Parathyroid adenoma (tissue), 2 donors: ENCODE measurements around the gene NHERF1.
A peak's percentile ranks its signal among the peaks of the same experiment; 100 is the strongest.

Source experiments
- H2AFZ ChIP-seq: fragments of 300-600 bp; sonication (generic); one replicate; pipeline ENCODE4 v1.7.0; 2017; ENCODE audit warnings: antibody characterized with exemption, mild to moderate bottlenecking
- H3K27ac ChIP-seq: fragments of 300-600 bp; sonication (generic); one replicate; pipeline ENCODE4 v1.7.0; 2017
- H3K27me3 ChIP-seq: fragments of 300-600 bp; sonication (generic); one replicate; pipeline ENCODE4 v1.7.0; 2017; ENCODE audit warnings: low read length; ENCODE audit not compliant: control insufficient read depth, insufficient read depth
- H3K36me3 ChIP-seq: fragments of 300-600 bp; sonication (generic); one replicate; pipeline ENCODE4 v1.7.0; 2017; ENCODE audit warnings: low read length; ENCODE audit not compliant: control insufficient read depth, insufficient read depth
- H3K4me1 ChIP-seq: fragments of 300-600 bp; sonication (generic); one replicate; pipeline ENCODE4 v1.7.0; 2017; ENCODE audit warnings: control low read depth
- H3K4me2 ChIP-seq: fragments of 300-600 bp; sonication (generic); one replicate; pipeline ENCODE4 v1.7.0; 2017; ENCODE audit warnings: low read length
- H3K4me3 ChIP-seq: fragments of 300-600 bp; sonication (generic); one replicate; pipeline ENCODE4 v1.7.0; 2017; ENCODE audit warnings: low read depth, low read length
- H3K79me2 ChIP-seq: fragments of 300-600 bp; sonication (generic); one replicate; pipeline ENCODE4 v1.7.0; 2017; ENCODE audit warnings: control low read depth
- H3K9ac ChIP-seq: fragments of 300-600 bp; sonication (generic); one replicate; pipeline ENCODE4 v1.7.0; 2017; ENCODE audit warnings: mild to moderate bottlenecking
- H3K9me3 ChIP-seq: fragments of 300-600 bp; sonication (generic); one replicate; pipeline ENCODE4 v1.7.0; 2017; ENCODE audit warnings: low read length; ENCODE audit not compliant: control insufficient read depth
- TF ChIP-seq, protein P1 (sequence below): fragments of 300-600 bp; sonication (generic); IDR thresholded peaks from one replicate; pipeline ENCODE4 v1.7.0; 2017; ENCODE audit warnings: antibody characterized with exemption, mild to moderate bottlenecking
- donor health status: primary hyperparathyroidism.

The NHERF1 gene

DNA sequence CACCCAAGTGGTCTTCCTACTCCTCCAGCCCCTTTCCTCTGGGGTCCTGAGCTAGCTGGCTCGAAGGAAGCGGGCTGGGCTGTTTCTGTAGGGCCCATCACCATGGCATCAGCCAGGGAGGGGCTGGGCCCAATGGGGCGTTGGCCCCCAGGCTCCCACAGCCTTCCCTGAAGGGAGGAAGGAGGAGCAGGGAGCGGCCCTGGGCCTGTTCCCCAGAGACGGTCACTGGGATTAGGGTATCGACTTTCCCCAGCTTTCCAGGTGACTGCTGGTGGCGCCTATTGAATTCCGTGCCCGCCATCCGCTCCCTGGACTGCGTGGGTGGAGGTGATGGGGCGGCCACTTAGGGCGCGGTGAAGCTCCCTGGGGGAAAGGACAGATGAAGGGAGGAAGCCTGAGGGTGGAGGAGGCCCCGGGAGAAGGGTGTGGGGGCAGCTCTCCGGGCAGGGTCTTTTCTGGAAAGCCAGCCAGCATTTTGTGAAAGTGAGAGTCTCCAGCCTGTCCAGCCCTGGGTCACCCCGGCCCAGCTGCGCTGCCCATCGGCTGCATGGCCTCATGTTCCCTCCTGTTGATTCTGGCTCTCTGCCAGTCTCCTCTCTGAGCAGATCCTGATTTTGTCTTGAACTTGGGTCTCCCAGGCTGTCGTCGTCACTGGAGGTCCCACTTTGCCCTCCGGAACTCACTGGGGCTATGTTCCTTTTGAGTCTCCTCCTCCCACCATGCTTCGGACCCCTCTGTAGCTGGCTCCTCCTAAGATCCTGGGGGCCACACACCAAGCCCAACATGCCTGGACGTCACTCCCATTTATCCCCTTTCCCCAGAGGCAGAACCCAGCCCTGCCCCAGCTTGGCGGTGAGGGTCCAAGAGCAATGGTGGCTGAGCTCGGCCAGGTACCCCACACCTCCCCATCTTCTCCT, 9.8 kb downstream of the NHERF1 start:
- Histone ChIP-seq H3K4me3 (peak overlapping the region; percentile 11), H3K4me1 (peaks cover 74% of the 10 kb centered on the region), H2AFZ (peak overlapping the region; percentile 7), H3K9ac (no peak overlapping the region), H3K4me2 (peak overlapping the region; percentile 36), H3K79me2 (peaks cover 79% of the 10 kb centered on the region), H3K27me3 (no peaks in the 10 kb centered on the region), H3K36me3 (no peaks in the 10 kb centered on the region), H3K9me3 (no peaks in the 10 kb centered on the region), H3K27ac (peak overlapping the region; percentile 94)
- TF ChIP-seq, protein P1, sequence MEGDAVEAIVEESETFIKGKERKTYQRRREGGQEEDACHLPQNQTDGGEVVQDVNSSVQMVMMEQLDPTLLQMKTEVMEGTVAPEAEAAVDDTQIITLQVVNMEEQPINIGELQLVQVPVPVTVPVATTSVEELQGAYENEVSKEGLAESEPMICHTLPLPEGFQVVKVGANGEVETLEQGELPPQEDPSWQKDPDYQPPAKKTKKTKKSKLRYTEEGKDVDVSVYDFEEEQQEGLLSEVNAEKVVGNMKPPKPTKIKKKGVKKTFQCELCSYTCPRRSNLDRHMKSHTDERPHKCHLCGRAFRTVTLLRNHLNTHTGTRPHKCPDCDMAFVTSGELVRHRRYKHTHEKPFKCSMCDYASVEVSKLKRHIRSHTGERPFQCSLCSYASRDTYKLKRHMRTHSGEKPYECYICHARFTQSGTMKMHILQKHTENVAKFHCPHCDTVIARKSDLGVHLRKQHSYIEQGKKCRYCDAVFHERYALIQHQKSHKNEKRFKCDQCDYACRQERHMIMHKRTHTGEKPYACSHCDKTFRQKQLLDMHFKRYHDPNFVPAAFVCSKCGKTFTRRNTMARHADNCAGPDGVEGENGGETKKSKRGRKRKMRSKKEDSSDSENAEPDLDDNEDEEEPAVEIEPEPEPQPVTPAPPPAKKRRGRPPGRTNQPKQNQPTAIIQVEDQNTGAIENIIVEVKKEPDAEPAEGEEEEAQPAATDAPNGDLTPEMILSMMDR: no peak

DNA sequence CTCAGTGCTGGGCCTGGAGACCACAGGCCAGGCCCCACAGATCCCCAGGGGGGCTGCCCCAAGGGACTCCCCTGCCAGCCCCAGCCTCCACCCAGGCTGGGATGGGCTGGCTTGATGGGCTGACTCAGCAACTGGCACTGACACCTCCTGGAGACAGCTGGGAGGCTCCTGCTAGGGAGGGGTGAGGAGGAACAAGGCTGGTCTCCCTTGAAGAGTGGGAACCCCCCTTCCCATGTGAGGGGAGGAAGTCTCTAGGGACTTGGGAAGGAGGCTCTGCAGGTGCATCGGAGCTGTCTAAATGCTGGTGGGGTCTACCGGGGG, 10.4 kb downstream of the NHERF1 start:
- Histone ChIP-seq H3K9me3 (no peaks in the 10 kb centered on the region), H3K36me3 (no peaks in the 10 kb centered on the region)
- TF ChIP-seq, protein P1: no peak

DNA sequence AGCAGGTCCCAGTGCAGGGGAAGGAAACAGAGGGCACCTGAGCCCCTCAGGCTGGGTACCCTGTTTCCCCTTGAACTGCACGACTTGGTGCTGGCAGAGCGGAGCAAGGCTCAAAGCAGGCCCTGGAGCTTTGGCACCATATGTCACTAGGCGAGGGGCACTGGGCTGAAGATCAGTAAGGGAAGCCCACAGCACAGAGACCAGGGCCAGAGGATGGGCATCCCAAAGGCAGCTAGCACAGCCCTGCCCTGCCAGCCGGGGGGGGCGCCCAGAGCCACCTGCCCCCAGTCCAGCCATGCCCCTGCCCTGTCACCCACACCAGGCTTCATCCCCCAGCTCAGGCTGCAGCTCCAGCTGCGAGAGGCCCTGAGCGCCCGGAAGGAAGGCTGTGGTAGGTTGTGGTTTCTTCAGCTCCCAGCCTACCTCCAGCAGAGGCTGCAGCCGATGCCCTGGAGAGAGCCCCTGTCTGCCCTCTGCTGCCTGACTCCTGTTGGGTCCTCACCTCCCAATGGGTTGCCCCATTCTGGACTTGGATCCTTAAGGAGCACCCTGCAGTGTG, 10.9 kb downstream of the NHERF1 start:
- H3K9ac ChIP-seq: no peak overlapping the region
- no peaks in the 10 kb centered on the region for H3K36me3 ChIP-seq
- no peak overlapping the region for H2AFZ ChIP-seq
- peak overlapping the region; percentile 36 for H3K4me2 ChIP-seq
- peaks cover 78% of the 10 kb centered on the region for H3K79me2 ChIP-seq
- TF ChIP-seq, protein P1: no peak
- peak overlapping the region; percentile 11 for H3K4me3 ChIP-seq
- no peaks in the 10 kb centered on the region for H3K27me3 ChIP-seq
- peaks cover 84% of the 10 kb centered on the region for H3K4me1 ChIP-seq
- peak overlapping the region; percentile 94 for H3K27ac ChIP-seq
- no peaks in the 10 kb centered on the region for H3K9me3 ChIP-seq

More for the DNA sequence above, 10.4 kb downstream of the NHERF1 start:
- Histone ChIP-seq H2AFZ (no peak overlapping the region), H3K4me3 (peak overlapping the region; percentile 11), H3K9ac (no peak overlapping the region), H3K79me2 (peaks cover 79% of the 10 kb centered on the region), H3K4me2 (peak overlapping the region; percentile 36), H3K27me3 (no peaks in the 10 kb centered on the region), H3K4me1 (peaks cover 79% of the 10 kb centered on the region), H3K27ac (peak overlapping the region; percentile 94)

DNA sequence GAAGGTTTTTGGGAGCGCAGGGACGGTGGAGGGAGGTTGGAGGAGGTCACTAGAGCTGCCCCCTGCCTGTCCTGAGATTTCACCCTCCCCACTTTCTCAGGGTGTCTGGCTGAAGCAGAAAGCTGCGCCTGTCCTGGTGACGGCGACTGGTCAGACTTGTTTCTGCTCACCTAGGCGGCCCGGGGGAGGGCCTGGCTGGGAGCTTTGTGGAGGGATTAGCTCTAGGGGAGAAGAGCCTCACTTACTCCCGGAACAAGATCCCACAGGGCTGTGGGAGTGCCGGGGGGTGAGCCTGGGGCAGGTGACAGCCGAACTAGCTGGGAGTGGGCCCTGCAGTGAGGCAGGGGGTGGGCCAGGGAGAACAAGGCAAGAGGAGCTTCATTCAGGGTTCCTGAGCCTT, 11.5 kb downstream of the NHERF1 start:
- H3K27me3 ChIP-seq: no peaks in the 10 kb centered on the region
- H3K36me3 ChIP-seq: no peaks in the 10 kb centered on the region
- H3K4me2 ChIP-seq: peak overlapping the region; percentile 36
- H3K27ac ChIP-seq: peak overlapping the region; percentile 94
- peak overlapping the region; percentile 11 for H2AFZ ChIP-seq
- H3K9me3 ChIP-seq: no peaks in the 10 kb centered on the region
- H3K79me2 ChIP-seq: peaks cover 75% of the 10 kb centered on the region
- TF ChIP-seq, protein P1: no peak
- H3K4me1 ChIP-seq: peaks cover 90% of the 10 kb centered on the region
- peak overlapping the region; percentile 11 for H3K4me3 ChIP-seq
- peak overlapping the region; percentile 24 for H3K9ac ChIP-seq
